Activated T-helper 2 cell treated with anti-CD3 and anti-CD28 coated beads, Interferon-gamma antibody, Interleukin-2, Interleukin-4, amounts not matched to agents 10 μg/mL and 5 μg/mL and 100 μg/mL, durations not matched to agents 14 hours and 24 hours and 36 hours (primary cell): Measurements from ENCODE around the gene PCLAF. TPM values are rescaled to one million over a fixed set of nuclear protein-coding genes. Genes with fewer than 3 reads are reported as not detected.
"Not testable (repeated sequence)": the region's sequence is repeated elsewhere in the genome, so short reads cannot be mapped to it uniquely, and the experiment has no call there.

Experiments
- DNase-seq: peaks from one replicate; pipeline ENCODE4 v3.0.0; 2021; ENCODE audit warnings: low spot score
- H3K27ac Mint-ChIP-seq: one replicate; pipeline ENCODE4 v1.8.0; 2021; ENCODE audit warnings: mixed read lengths
- H3K27me3 Mint-ChIP-seq: one replicate; pipeline ENCODE4 v1.8.0; 2021; ENCODE audit warnings: low read depth, mixed read lengths
- H3K36me3 Mint-ChIP-seq: one replicate; pipeline ENCODE4 v1.8.0; 2021; ENCODE audit warnings: low read depth, mixed read lengths
- H3K4me1 Mint-ChIP-seq: one replicate; pipeline ENCODE4 v1.8.0; 2021; ENCODE audit warnings: low read depth, mixed read lengths
- H3K4me3 Mint-ChIP-seq: one replicate; pipeline ENCODE4 v1.8.0; 2021; ENCODE audit warnings: low read depth, mild to moderate bottlenecking, moderate library complexity, mixed read lengths
- H3K9me3 Mint-ChIP-seq: one replicate; pipeline ENCODE4 v1.8.0; 2021; ENCODE audit warnings: mixed read lengths
- intact Hi-C: fragments of 100-400 bp; cut with micrococcal nuclease; formaldehyde crosslinking; loops from one replicate; pipeline ENCODE4 v1.15.1; 2023
- total RNA-seq: library from RNA; stranded (reverse); gene quantifications from 2 replicates; pipeline ENCODE4 v1.2.3, GENCODE V29; 2022

Gene PCLAF, protein sequence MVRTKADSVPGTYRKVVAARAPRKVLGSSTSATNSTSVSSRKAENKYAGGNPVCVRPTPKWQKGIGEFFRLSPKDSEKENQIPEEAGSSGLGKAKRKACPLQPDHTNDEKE
- 59.9 and 72.3 TPM in 2 replicates for total RNA-seq

DNA sequence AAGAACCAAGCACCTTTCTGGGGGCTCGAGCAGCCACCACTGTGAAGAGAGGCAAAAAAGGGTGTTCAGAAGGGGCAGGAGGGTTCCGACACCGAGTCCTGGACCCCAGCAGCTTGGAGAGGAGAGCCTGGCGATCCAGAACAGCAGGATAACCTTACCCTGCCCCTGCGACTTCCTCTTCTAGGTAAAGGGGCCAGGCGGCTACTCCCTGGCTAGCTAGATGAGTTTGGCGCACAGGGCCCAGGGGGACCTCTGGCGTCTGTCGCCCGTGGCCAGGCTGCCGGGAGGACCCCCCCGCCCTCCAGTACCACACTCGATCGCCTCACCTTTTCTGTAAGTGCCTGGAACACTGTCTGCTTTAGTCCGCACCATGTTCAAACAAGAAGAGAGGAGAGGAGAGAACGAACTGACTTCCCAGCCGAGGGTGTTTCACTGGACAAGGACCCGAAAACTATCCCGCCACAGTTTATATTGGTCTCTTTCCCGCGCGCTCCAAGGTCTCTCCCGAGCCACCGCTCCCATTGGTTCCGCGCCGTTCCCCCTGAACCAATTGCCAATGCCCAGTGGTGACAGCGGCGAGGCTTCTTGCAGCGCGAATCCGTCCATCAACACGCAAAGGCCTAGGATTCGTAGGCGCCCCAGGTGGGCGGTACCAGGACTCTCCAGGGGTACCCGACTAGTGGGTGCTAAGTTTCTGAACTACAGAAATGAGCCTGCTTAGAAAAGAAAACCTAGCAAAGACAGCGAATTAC lies at the start of gene PCLAF:
TSS of gene PCLAF (minus strand) at position 442 of the 752 bp plus-strand sequence. CDS start at position 372, 70 bp downstream.
- H3K4me3 Mint-ChIP-seq: peak within 1 kb of the TSS; percentile 89

DNA sequence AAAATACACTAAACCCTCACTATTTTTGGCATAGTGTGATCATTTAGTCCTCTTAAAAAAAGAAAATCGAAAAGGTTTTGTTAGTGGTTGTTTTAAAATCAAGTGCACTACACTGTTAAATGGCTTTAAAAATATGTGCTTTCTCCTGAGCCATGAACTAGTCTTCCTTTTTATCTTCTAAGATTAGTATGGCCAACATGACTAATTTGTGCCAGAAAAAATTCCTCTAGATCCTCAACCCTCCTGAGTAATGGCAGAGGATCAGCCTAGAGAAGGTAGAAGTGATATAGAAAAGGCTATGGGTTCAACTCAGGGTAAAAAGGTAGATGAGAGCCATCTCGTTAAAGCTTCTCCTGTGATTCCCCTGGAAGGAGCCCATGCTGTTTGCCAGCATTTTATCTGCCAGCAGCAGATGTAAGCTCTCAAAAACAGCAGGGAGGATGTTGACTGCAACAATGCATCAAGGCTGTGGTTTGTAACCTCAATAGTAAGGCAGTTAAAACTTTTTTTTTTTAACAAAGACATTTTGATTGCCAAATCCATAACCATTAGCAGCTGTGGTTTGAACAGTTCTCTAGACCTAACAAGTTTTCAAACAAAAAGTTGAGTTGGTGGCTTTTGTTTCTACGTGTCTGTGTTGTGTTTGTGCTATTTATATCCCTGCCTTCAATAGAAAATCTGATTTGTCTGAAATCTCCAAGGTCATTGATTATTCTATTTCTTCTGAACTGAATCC lies 48.9 kb upstream of the PCLAF start:
- H3K4me3 Mint-ChIP-seq: peak overlapping the region; percentile 48
- no peaks in the 10 kb centered on the region for H3K27me3 Mint-ChIP-seq
- H3K36me3 Mint-ChIP-seq: peaks cover 20% of the 10 kb centered on the region
- peaks cover 33% of the 10 kb centered on the region for H3K4me1 Mint-ChIP-seq
- H3K27ac Mint-ChIP-seq: peak overlapping the region; percentile 85
- DNase-seq: peak; percentile 52
- intact Hi-C loops: loop anchor here (1.0 to 5.0 kb wide), 5 partner anchors 14 to 297 kb away; partner anchors contain the start of gene ZNF609
- no peaks in the 10 kb centered on the region for H3K9me3 Mint-ChIP-seq

More for the DNA sequence above, at the start of gene PCLAF:
- Mint-ChIP-seq H3K27ac (peak within 1 kb of the TSS; percentile 85), H3K27me3 (no peaks in the 10 kb centered on the region), H3K9me3 (no peaks in the 10 kb centered on the region), H3K4me1 (peaks cover 16% of the 10 kb centered on the region), H3K36me3 (peaks cover 13% of the 10 kb centered on the region)
- peak; percentile 93 for DNase-seq
- intact Hi-C loops: loop anchor here (1.0 to 10.0 kb wide), 3 partner anchors 25 to 286 kb away; partner anchors contain the start of genes CIAO2A, CSNK1G1, SNX1 and ZNF609

DNA sequence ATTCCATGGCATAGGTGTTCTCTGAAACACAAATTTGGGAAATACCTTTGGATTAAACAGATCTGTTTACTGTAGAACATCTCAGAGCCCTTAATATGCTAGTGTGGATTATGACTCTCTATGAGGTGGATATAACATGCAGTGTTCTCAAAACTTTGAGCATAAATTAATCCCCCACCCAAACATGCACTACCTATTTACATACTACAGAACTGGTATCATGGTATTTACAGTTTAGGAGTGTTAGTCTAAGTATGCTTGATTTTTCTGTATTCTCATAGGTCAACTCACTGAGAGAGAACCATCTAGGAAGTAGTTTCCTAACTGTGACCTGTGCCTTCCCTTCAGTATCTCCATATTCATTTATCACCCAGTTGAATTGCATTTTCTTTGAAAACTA lies 48.2 kb upstream of the PCLAF start:
- intact Hi-C loops: loop anchor here (1.0 to 5.0 kb wide), 4 partner anchors 31 to 298 kb away; partner anchors contain the start of gene ZNF609
- peaks cover 23% of the 10 kb centered on the region for H3K36me3 Mint-ChIP-seq
- no peak for DNase-seq
- no peak overlapping the region for H3K4me3 Mint-ChIP-seq
- H3K4me1 Mint-ChIP-seq: peaks cover 32% of the 10 kb centered on the region
- H3K27me3 Mint-ChIP-seq: no peaks in the 10 kb centered on the region
- H3K27ac Mint-ChIP-seq: peak overlapping the region; percentile 85
- H3K9me3 Mint-ChIP-seq: no peaks in the 10 kb centered on the region

DNA sequence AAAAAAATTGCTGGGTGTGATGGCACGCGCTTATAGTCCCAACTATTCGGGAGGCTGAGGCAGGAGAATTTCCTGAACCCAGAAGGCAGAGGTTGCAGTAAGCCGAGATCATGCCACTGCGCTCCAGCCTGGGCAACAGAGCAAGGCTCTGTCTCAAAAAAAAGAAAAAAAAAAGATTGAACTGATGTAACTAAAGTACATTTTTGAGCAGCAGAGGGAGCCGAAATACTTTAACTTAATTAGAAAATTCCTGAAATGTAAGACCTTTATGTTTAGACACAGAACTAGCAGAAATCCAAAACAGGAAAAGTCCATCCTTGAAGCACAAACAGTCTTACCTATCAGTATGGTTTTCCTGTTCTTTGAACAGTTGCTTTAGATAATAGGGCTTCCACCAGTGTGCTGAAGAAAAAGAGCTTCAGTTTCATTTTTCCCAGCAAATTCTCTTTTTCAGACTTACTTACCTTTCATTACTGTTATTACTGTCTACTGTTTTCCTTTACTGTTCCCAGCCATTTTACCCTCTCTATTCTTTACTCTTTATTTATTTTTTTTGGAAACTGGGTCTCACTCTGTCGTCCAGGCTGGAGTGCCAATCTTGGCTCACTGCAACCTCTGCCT lies 45.7 kb upstream of the PCLAF start:
- peak overlapping the region; percentile 42 for H3K27ac Mint-ChIP-seq
- no peaks in the 10 kb centered on the region for H3K9me3 Mint-ChIP-seq
- intact Hi-C loops: loop anchor here (5.0 kb wide), 3 partner anchors 80 to 300 kb away; no protein-coding TSS in a partner anchor
- peaks cover 36% of the 10 kb centered on the region for H3K36me3 Mint-ChIP-seq
- no peak overlapping the region for H3K4me3 Mint-ChIP-seq
- H3K27me3 Mint-ChIP-seq: no peaks in the 10 kb centered on the region
- no peak for DNase-seq
- peaks cover 30% of the 10 kb centered on the region for H3K4me1 Mint-ChIP-seq

DNA sequence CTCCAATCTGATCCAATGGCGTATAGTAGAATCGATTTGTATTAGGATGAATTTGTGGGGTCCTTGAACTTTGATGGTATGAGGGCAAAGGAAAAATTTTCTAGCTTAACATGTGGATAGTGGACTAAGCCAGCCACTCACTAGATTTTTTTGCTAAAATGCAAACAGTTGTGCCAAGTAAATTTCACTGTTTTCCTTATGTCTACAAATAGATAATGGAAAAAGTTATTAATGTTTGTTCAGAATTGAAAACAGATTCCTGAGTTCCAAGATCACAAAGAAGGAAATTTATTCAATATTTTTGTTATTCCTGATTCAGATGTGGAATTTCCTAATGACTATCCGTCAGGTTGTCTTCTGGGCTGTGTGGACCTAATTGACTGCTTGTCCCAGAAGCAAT lies 44.0 kb upstream of the PCLAF start:
- intact Hi-C loops: loop anchor here (5.0 kb wide), 3 partner anchors 82 to 302 kb away; no protein-coding TSS in a partner anchor
- H3K36me3 Mint-ChIP-seq: peaks cover 35% of the 10 kb centered on the region
- DNase-seq: no peak
- no peaks in the 10 kb centered on the region for H3K9me3 Mint-ChIP-seq
- H3K27me3 Mint-ChIP-seq: no peaks in the 10 kb centered on the region
- H3K4me3 Mint-ChIP-seq: no peak overlapping the region
- peaks cover 24% of the 10 kb centered on the region for H3K4me1 Mint-ChIP-seq
- H3K27ac Mint-ChIP-seq: no peak overlapping the region

DNA sequence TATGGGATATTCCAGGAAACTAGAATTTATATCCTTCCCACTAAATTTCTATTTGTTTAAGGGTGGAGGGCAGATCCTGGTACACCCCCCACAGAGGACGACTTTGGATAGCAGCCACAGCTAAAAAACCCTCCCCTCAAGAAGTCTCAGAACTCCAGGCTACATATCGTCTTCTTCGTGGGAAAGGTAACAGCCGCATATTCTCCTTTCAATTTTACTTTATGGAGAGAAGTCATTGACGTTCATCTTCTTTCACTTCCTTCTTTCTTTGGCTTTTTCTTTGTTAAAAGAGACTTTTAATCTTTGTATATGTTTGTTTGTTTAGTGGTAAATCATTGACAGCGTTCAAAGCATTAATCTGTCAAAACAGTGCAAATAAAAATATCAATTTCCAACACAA lies 42.7 kb upstream of the PCLAF start:
- no peak for DNase-seq
- peaks cover 15% of the 10 kb centered on the region for H3K4me1 Mint-ChIP-seq
- H3K9me3 Mint-ChIP-seq: no peaks in the 10 kb centered on the region
- no peak overlapping the region for H3K27ac Mint-ChIP-seq
- H3K36me3 Mint-ChIP-seq: peaks cover 35% of the 10 kb centered on the region
- no peaks in the 10 kb centered on the region for H3K27me3 Mint-ChIP-seq
- intact Hi-C loops: no loop called here
- no peak overlapping the region for H3K4me3 Mint-ChIP-seq

DNA sequence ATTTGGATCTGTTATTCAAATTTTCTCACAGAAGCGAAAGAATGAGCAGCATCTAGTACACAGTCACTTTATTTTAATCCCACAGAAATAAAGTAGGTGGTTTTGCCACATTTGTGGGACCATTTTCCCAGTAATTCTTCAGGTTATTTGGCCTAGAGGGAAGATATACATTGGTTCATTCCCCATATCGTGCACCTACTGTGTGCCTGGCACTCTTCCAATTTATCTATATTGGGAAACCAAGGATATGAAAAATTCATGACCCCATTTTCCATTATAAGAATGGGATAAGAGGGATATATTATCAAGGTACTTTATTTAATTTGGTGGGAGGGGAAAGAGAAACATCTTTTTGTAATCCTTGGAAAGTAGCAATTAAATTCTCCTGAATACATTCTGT lies 41.5 kb upstream of the PCLAF start:
- Mint-ChIP-seq H3K4me1 (peaks cover 8% of the 10 kb centered on the region), H3K36me3 (peaks cover 40% of the 10 kb centered on the region), H3K4me3 (no peak overlapping the region), H3K27me3 (no peaks in the 10 kb centered on the region), H3K27ac (no peak overlapping the region), H3K9me3 (no peaks in the 10 kb centered on the region)
- intact Hi-C loops: no loop called here
- DNase-seq: no peak

DNA sequence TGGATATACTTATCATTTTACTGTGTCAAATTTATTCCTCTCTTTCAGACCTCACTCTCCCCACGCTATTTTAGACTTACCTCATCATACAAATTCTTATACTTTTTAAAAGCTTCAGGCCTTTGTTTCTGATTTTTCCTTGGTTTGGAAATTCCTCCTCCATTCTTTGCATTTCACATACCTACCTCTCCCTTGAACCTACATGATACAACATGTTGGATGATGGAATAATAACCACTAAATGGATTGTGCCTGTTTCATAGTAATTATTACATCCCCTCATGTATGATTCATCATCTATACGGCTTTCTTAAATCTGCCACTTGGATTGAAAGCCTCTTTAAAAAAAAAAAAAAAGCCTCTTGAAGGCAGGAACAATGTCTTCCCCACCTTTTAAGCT lies 31.0 kb upstream of the PCLAF start:
- intact Hi-C loops: no loop called here
- Mint-ChIP-seq H3K4me1 (peaks cover 3% of the 10 kb centered on the region), H3K9me3 (no peaks in the 10 kb centered on the region)

DNA sequence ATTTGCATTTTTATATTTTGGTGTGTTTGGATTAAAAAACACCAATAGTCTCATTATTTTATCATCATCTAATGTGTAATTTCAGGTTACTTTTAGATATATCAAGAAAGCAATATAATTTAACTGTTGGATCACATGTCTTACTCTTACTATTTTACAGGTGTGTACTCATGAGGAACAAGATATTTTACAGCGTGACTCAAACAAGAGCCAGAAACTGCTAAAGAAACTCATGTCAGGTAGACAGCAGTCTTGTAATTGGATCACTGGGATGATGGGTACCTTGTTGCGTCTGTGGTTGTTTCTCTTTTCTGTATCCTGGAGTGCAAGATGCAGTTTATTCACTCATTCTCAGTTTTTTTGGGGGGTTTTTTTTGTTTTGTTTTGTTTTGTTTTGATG lies 19.3 kb upstream of the PCLAF start:
- H3K4me1 Mint-ChIP-seq: no peaks in the 10 kb centered on the region
- intact Hi-C loops: no loop called here
- no peaks in the 10 kb centered on the region for H3K9me3 Mint-ChIP-seq
- no peaks in the 10 kb centered on the region for H3K27me3 Mint-ChIP-seq
- no peak overlapping the region for H3K27ac Mint-ChIP-seq
- H3K4me3 Mint-ChIP-seq: no peak overlapping the region
- H3K36me3 Mint-ChIP-seq: peaks cover 38% of the 10 kb centered on the region
- DNase-seq: no peak

More for the DNA sequence above, 31.0 kb upstream of the PCLAF start:
- H3K27ac Mint-ChIP-seq: no peak overlapping the region
- no peak for DNase-seq
- H3K27me3 Mint-ChIP-seq: no peaks in the 10 kb centered on the region
- no peak overlapping the region for H3K4me3 Mint-ChIP-seq
- H3K36me3 Mint-ChIP-seq: peaks cover 60% of the 10 kb centered on the region

DNA sequence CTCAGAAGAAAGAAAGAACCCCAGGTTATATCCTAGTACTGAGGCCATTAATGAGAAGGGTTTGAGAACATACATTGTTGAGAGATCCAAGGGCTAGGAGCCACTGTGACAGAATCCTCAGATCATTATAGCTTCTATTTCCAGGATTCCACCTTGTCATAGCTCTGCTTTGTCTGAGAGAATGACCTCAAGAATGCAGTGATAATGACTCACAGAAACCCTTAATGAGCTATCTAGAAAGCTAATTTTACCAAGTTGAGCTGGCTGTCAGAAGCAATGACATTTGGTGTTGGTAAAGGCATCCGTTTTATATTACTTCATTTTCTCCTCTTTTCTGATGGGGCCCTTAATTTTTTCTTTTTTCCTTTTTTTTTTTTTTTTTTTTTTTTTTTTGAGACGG lies 17.3 kb upstream of the PCLAF start:
- Mint-ChIP-seq H3K27me3 (no peaks in the 10 kb centered on the region), H3K27ac (no peak overlapping the region), H3K36me3 (peaks cover 50% of the 10 kb centered on the region), H3K4me3 (no peak overlapping the region), H3K9me3 (no peaks in the 10 kb centered on the region), H3K4me1 (no peaks in the 10 kb centered on the region)
- no peak for DNase-seq
- intact Hi-C loops: no loop called here

DNA sequence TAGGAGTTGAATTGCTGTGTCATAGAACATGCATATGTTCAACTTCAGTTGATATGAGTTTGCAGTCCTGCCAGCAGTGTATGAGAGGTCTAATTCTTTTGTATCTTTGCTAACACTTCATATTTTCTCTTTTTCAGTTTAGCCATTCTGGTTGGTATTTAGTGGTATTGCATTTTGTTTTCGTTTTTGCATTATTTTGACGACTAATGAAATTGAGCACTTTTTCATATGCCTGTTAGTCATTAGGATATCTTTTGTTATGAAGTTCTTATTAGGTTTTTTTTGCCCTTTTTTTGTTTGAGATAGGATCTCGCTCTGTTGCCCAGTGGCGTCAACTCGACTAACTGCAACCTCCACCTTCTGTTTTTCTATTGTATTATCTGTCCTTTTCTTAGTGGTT lies 15.5 kb upstream of the PCLAF start:
- H3K4me3 Mint-ChIP-seq: no peak overlapping the region
- no peaks in the 10 kb centered on the region for H3K27me3 Mint-ChIP-seq
- no peaks in the 10 kb centered on the region for H3K4me1 Mint-ChIP-seq
- DNase-seq: no peak
- peaks cover 50% of the 10 kb centered on the region for H3K36me3 Mint-ChIP-seq
- no peak overlapping the region for H3K27ac Mint-ChIP-seq
- intact Hi-C loops: no loop called here
- no peaks in the 10 kb centered on the region for H3K9me3 Mint-ChIP-seq

DNA sequence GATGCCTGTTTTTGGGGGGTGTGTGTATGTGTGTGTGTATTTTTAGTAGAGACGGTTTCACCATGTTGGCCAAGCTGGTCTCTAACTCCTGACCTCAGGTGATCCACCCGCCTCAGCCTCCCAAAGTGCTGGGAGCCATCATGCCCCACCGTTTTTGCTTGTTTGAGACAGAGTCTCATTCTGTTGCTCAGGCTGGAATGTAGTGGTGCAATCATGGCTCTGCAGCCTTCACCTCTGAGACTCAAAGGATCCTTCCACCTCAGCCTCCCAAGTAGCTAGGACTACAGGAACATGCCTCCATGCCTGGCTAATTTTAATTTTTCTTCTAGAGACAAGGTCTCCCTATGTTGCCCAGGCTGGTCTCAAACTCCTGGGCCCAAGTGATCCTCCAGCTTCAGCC lies 11.2 kb upstream of the PCLAF start:
- H3K4me3 Mint-ChIP-seq, DNase-seq, intact Hi-C loops, H3K9me3 Mint-ChIP-seq, H3K27ac Mint-ChIP-seq, H3K27me3 Mint-ChIP-seq: not testable (repeated sequence)
- H3K36me3 Mint-ChIP-seq: peaks cover 30% of the 10 kb centered on the region
- peaks cover 14% of the 10 kb centered on the region for H3K4me1 Mint-ChIP-seq
